HG03558 (cell line): ENCODE data around the gene PPP2R3B.
"Not testable (repeated sequence)": the region's sequence is repeated elsewhere in the genome, so short reads cannot be mapped to it uniquely, and the experiment has no call there.

Experiments
- ATAC-seq: cut with Tn5 transposase; IDR thresholded peaks from one replicate; pipeline ENCODE4 v1.9.1; 2021; ENCODE audit warnings: moderate number of reproducible peaks; ENCODE audit not compliant: unreplicated experiment; ENCODE audit errors: extremely low read depth

The PPP2R3B gene, protein sequence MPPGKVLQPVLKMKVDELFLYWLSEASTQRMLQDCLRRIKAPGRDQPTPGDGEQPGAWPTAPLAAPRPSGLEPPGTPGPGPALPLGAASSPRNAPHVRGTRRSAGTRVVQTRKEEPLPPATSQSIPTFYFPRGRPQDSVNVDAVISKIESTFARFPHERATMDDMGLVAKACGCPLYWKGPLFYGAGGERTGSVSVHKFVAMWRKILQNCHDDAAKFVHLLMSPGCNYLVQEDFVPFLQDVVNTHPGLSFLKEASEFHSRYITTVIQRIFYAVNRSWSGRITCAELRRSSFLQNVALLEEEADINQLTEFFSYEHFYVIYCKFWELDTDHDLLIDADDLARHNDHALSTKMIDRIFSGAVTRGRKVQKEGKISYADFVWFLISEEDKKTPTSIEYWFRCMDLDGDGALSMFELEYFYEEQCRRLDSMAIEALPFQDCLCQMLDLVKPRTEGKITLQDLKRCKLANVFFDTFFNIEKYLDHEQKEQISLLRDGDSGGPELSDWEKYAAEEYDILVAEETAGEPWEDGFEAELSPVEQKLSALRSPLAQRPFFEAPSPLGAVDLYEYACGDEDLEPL

DNA sequence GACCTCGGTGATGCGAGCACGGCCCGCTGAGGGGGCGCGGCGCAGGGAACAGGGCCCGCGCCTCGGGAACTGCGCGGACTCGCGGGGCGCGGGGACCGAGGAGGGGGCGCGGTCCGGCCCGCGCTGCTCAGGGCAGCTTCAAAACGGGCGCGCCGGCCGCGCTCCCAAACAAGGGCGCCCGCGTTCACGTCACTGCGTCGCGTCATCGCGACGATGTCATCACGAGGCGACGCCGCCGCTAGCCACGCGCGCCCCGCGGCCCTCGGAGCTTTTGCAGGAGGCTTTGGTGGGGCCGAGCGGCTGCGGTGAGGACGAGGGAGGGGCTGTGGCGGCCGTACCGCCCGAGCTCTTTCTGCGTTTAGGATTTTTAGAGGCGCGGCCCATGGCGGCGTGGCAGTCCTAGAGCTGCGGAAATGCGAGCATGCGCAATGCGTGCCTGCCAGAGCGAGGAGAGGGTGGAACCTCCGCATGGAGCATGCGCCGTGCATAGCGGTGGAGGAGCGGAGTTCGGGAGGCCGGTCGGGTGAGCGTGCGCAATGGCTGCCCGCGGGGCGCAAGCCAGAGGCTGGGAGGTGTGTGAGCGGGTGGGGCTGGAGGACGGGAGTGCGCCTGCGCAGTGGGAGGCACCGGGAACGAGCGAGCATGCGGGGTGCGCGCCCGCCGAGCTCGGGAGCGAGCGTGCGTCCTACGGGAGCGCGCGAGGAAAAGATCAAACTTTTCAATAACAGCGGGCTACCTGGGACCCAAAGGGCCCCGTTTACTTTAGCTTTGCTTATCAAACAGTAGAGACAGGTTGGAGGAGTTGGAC is at the start of gene PPP2R3B:
Gene PPP2R3B, minus strand, starts transcription at position 140 of the 808 bp plus-strand sequence. CDS start 216 bp downstream, outside the sequence.
- ATAC-seq: peak; percentile 80

DNA sequence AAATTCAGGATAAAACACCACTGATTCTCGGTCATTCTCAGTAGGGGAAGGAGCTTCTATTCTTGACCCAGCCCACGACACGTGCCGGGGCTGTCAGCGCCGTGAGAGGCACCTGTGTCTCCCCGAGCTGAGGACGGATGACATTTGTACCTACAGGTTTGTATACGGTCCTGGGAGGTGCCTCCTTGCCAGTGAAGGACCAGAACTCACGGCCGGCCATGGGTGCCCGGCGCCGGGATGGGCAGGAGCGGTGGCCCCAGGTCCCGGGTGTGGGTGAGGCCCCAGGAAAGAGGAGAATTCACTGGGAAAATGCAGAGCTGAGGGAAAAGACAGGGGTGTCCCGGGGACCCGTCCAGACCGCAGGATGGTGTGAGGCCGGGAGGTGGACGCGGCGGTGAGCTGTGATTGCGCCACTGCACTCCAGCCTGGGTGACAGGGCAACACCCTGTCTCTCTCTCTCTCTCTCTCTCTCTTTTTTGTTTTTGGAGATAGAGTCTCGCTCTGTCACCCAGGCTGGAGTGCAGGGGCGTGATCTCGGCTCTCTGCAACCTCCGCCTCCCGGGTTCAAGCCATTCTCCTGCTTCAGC is 48.9 kb upstream of the PPP2R3B start:
- ATAC-seq: no peak

DNA sequence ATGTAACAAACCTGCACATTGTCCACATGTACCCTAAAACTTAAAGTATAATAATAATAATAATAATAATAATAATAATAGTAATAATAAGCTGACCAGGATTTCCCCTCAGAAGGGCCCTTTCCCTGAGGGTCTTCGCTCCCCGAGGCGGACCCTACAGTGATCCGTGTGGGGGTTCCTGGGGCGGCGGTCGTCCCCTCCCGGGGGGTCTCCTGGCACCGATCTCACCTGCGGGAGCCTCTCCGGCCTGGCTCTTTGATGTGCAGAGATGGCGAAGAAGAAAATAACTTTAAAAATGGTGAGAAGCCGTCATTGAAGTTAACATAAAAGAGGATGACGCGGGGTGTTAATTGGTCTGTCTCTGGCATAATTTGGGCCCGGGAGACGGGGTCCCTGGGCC is 48.2 kb upstream of the PPP2R3B start:
- no peak for ATAC-seq

DNA sequence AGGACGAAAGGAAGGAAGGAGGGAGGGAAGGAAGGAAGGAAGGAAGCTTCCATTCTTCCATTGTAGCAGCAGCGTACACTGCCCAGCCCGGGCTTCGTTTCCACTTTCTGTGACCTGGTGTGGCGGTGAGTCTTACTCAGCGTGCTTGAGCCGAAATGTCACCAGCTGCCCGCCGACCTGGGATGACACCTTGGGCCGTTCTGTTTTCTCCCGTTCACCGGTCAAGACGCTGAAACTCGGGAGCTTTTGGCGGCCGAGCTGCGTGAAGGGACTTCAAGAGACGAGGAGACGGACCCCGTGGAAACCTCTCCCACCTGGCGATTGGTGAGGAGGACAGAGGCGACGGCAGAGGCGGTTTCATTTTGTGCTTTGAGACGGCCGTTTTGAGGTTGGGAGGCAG is 47.1 kb upstream of the PPP2R3B start:
- ATAC-seq: no peak

DNA sequence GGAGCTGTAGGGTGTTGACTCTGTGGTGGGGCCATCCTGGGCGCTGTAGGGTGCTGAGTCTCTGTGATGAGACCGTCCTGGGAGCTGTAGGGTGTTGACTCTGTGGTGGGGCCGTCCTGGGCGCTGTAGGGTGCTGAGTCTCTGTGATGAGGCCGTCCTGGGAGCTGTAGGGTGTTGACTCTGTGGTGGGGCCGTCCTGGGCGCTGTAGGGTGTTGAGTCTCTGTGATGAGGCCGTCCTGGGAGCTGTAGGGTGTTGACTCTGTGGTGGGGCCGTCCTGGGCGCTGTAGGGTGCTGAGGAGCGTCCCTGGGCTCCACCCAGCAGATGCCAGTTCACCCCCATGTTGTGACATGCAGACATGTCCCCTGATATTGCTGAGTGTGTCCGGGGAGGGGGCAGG is 46.0 kb upstream of the PPP2R3B start:
- not testable (repeated sequence) for ATAC-seq

DNA sequence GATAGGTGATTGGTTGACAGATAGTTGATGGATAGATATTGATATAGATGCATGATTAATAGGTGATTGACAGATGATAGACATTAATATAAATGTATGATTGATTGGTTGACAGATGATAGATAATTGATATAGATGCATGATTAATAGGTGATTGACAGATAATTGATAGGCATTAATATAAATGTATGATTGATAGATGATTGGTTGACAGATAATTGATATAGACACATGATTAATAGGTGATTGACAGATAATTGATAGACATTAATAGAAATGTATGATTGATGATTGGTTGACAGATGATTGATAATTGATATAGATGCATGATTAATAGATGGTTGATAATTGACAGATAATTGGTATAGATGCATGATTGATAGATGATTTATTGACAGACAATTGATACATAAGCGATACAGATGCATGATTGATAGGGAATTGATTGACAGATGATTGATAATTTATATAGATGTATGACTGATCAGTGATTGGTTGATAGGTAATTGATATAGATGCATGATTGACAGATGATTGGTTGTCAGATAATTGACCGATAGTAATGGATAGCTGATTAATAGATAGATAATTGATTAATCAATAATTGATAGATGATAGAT is 44.9 kb upstream of the PPP2R3B start:
- no peak for ATAC-seq

DNA sequence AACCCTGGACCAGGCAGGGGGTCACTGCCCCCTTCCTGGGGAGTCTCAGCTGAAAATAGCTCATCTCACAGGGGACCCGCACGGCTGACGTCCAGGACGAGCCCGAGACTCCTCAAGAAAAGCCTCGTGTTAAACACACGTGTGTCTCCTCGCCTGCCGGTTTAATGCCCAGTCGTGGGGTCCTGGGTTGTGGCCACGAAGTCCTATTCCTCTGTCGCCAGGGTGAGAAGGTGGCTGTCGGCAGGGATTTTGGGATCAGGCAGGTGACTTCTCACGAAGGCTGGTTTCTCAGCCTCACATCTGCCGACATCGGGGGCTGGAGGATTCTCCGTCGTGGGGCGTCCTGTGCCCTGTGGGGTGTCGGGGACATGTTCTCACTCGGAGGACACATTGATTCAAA is 44.3 kb upstream of the PPP2R3B start:
- ATAC-seq: no peak

DNA sequence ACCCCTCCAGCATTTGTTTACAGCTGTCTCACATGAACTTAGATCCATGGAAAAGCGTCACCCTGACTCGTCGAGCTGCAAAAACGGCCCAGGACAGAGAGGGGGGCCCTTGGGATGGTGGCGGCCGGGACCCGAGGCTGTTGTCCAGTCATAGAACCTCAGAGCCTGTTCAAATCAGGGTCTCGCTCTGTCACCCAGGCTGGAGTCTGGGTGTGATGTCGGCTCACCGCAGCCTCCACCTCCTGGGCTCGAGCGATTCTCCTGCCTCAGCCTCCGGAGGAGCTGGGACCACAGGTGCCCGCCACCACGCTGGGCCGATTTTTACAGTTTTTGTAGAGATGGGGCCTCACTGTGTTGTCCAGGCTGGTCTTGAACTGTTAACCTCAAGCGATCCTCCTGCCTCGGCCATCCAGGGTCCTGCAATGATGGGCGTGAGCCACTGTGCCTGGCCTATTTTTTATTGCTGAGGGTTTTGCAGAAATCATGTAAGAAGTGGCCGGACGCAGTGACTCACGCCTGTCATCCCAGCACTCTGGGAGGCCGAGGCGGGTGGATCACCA is 42.6 kb upstream of the PPP2R3B start:
- ATAC-seq: no peak

DNA sequence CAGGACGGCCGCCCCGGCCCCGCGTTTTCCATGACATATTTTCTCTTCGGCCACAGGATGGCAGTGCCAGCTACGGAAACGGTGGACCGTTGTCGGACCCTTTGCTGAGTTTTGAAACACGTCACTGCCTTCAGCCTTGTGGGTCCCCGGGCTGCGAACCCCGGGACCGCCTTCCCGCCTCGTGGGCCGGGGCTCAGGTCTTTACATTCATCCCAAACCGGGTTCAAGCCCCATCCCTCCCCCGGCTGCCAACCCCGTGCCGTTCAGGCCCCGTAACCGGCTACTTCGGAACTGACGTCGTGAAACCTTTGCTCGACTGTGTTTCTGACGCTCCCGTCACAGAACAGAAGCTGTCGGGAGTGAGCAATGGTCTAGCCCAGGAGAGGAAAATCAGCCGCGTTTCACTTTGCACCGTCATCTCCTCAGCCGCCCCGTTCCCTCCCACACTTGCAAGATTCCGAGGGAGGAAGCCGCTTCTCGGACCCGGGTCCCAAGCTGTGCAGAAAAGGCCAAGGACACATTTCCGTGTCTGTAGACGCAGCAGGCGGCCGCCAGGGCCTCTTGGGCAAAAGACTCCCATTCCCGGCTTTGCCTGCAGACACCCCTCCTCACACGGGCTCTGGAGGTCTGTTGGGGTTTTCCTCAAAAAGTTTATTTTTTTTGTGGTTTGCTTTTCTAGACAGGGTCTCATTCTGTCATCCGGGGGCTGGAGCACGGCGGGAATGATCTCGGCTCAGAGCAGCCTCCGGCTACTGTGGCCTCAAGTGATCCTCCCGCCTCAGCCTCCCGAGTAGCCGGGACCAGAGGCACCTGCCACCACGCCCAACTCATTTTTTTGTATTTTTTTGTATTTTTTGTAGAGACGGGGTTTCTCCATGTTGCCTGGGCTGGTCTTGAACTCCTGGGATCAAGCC is 41.4 kb upstream of the PPP2R3B start:
- no peak for ATAC-seq

DNA sequence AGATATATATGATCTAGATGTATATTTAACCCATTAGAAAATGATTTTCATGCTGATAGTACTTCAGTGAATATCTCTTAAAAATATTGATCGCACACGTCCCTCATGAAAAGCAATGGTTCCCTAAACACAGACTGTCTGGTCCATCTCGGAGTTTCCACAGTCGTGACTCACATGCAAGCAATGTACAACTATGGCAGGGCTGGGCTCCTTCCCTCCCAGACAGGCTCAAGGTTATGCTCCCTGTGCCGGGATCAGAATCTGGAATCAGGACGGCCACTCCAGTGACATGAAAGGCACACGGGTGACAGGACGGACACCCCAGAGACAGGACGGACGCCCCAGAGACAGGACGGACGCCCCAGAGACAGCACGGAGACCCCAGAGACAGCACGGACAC is 40.2 kb upstream of the PPP2R3B start:
- no peak for ATAC-seq

DNA sequence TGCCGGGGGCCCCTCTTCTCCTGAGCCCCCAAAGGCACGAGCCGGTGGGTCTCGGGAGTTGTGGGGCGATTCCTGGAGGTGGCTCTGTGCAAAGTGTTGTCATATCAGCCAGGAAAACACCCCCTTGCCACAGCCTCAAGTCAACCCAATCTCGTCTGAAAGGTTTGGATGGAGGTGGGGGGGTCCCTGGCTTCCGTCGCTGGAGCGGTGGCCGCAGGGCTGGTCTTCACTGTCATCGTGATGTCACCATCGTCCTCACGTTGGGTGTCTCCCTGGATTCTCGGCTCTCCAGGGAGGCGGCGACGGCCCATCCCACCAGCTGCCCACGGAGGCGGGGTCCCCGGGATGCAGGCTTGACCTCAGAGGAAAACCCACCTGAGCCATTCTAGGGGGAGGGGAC is 38.3 kb upstream of the PPP2R3B start:
- ATAC-seq: no peak

DNA sequence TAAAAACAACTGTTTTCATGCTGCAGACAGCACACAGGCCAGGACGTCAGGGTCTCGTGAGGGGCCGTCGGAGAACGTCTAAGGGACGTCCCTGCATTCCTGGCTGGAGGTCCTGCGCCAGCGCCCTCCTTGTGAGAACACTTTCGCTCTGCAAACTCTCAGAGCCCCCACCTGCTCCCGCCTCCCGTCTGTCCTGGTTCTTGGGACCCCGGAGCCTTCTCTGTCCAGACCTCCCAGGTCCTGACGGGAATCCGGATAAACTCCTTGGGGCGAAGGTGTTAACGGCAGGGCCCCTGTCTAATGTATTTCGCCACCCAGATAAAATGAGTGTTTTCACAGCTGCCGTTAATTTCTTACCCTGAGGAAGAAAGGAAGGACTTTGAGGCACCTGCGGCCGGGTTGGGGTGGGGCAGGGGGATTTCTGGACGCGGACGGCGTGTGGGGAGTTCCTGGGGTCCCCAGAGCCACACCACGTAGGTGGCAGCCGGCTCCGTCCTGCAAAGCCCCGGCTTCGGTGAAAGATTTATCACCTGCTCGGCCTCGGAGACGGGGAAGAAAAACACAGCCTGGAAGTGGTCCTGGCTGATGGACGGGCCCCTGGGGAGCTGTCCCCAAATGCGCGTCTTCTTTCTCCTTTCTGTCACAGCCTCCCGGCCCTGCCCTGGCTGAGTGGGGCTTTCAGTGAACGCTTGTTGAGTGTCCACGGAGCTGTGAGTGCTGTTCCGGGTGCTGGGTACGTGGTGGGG is 35.1 kb upstream of the PPP2R3B start:
- no peak for ATAC-seq

DNA sequence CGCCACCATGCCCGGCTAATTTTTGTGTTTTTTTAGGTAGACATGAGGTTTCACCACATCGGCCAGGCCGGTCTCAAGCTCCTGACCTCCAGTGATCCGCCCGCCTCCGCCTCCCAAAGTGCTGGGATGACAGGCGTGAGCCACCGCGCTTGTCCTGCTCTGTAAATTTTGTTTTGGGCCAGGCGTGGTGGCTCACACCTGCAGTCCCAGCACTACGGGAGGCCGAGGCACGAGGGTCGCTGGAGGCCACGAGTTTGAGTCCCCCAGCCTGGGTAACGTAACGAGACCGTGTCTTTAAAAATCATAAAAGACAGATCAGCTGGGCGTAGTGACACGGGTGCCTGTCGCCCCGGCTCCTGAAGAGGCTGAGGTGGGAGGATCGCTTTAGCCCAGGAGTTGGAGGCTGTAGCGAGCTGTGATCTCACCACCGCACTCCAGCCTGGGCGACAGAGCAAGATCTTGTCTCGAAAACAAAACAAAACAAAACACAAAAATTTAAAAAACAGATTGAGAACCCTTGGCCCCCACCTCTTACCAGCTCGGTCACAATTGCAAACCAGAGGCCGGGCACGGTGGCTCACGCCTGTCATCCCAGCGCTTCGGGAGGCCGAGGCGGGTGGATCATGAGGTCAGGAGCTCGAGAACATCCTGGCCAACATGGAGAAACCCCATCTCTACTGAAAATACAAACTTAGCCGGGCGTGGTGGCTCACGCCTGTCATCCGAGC is 34.0 kb upstream of the PPP2R3B start:
- no peak for ATAC-seq

DNA sequence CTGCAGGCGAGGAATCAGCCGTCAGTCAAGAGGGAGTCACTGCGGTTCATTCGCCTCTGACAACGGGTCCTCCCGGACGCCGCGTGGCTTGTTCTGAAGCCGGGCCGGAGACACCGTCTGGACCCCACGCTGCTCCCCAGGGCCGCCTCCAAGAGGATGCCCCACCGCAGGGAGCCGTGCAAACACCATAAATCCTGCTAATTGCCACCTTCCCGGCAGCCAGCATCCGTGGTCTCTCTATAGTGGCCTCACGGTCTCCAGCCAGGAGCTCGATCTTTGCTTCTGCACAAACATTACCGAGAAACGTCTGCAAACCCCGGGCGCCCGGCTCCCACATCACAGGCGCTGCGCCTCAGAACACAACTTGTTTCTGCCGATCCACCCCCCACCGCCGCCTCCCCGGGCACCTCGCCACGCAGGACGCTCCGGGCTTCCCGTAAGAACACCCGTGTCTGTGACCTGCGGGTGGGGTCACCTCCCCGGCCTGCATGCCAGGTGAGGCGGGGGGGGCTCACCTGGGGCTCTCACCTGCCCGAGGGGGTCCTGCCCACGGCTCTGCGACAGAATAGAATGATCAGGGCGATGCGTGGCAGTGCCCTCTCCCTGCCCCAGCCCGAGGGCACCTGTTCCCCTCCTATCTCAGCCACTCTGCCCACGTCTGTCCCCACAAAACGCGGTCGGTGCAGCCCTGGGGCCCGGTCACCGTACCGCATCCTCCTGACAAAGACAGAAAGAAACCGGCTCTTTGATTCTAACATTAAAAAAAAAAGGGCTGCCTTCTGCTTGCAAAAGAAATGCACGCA is 32.4 kb upstream of the PPP2R3B start:
- no peak for ATAC-seq

DNA sequence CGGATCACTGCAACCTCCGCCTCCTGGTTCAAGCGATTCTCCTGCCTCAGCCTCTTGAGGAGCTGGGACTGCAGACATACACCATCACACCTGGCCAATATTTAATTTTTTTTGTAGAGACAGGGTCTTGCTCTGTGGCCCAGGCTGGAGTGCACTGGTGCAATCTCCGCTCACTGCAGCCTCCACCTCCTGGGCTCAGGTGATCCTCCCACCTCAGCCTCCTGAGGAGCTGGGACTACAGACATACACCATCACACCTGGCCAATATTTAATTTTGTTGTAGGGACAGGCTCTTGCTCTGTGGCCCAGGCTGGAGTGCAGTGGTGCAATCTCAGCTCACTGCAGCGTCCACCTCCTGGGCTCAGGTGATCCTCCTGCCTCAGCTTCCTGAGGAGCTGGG is 28.8 kb upstream of the PPP2R3B start:
- not testable (repeated sequence) for ATAC-seq

DNA sequence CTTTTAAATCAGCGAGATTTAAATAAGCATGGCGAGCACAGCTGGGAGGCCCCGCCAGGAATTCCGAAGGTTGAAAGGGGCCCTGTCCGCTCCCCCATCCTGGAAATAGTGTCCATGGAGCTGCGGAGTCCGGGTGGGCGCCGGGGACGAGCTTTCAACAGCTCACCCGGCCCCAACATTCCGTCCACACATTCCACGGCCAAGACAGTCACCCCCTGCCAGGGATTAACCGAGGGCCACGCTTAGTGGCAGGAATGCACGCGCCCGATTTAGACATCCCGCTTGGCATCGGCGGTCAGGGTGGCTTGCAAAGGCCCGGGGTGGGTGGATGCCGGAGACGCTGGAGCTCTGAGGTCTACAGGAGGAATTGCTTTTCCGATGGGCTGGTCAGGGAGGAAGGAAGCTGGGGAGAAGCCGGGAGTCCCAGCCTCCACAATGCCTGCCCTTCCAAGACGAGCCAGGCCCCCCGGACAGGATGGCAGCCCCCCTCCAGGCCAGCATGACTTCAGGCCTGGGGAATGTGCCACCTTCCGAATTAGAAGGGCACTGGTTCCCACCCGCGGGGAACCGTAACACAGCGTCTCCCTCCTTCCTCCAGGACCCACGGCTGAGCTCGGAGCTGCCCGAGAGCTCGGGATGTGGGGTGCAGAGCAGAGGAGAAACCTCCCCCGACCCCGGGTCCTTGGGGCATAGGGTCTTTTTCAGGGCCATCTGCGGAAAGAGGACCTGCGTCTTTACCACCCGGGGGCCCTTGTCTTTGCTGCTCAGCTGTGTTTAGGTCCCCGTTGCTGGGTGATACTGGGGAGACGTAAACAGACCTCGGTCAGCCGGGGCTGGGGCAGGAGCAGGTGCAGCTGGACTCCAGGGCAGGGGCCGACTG is 26.9 kb upstream of the PPP2R3B start:
- ATAC-seq: no peak
